Activated CD8-positive, alpha-beta T cell treated with anti-CD3 and anti-CD28 coated beads for 36 hours (primary cell): ENCODE results near the gene NOC2L. TPM values are rescaled to one million over a fixed set of nuclear protein-coding genes. Genes with fewer than 3 reads are reported as not detected.

ENCODE experiments used
- ATAC-seq: fragments of 200-7000 bp; cut with Tn5 transposase; one replicate; pipeline ENCODE4 v1.10.0; 2021; ENCODE audit warnings: mild to moderate bottlenecking, moderate library complexity
- CTCF ChIA-PET: fragments of 350-600 bp; sonication (Branson Sonifier 250); formaldehyde crosslinking; loops from one replicate; lab custom pipeline; 2021; ENCODE audit warnings: antibody characterized with exemption; lab: Charles Lee
- POLR2A ChIA-PET: fragments of 350-600 bp; sonication (Branson Sonifier 250); formaldehyde crosslinking; loops from one replicate; lab custom pipeline; 2021; ENCODE audit warnings: antibody characterized with exemption; lab: Charles Lee
- DNase-seq: peaks from one replicate; pipeline ENCODE4 v3.0.0-alpha.2; 2020
- H3K27ac Mint-ChIP-seq: one replicate; pipeline ENCODE4 v1.8.0; 2021; ENCODE audit warnings: mild to moderate bottlenecking, mixed read lengths
- H3K27me3 Mint-ChIP-seq: one replicate; pipeline ENCODE4 v1.8.0; 2021; ENCODE audit warnings: mixed read lengths
- H3K36me3 Mint-ChIP-seq: one replicate; pipeline ENCODE4 v1.8.0; 2021; ENCODE audit warnings: low read depth, mixed read lengths
- H3K4me1 Mint-ChIP-seq: one replicate; pipeline ENCODE4 v1.8.0; 2021; ENCODE audit warnings: low read depth, mixed read lengths
- H3K4me3 Mint-ChIP-seq: one replicate; pipeline ENCODE4 v1.8.0; 2021; ENCODE audit warnings: mild to moderate bottlenecking, moderate library complexity, mixed read lengths
- H3K9me3 Mint-ChIP-seq: one replicate; pipeline ENCODE4 v1.8.0; 2021; ENCODE audit warnings: mixed read lengths
- CTCF ChIP-seq: fragments of 200-600 bp; IDR thresholded peaks from one replicate; pipeline ENCODE4 v1.8.0; 2022; ENCODE audit warnings: antibody characterized with exemption, mild to moderate bottlenecking
- intact Hi-C: fragments of 100-400 bp; cut with micrococcal nuclease; formaldehyde crosslinking; loops from one replicate; pipeline ENCODE4 v1.10.0; 2022
- total RNA-seq, 2 experiments: library from RNA; stranded (reverse); gene quantifications; one replicate each; pipeline ENCODE4 v1.2.3, GENCODE V29; 2021

Gene NOC2L
- total RNA-seq, 2 experiments from 2014 or later: 138 to 139 TPM

DNA sequence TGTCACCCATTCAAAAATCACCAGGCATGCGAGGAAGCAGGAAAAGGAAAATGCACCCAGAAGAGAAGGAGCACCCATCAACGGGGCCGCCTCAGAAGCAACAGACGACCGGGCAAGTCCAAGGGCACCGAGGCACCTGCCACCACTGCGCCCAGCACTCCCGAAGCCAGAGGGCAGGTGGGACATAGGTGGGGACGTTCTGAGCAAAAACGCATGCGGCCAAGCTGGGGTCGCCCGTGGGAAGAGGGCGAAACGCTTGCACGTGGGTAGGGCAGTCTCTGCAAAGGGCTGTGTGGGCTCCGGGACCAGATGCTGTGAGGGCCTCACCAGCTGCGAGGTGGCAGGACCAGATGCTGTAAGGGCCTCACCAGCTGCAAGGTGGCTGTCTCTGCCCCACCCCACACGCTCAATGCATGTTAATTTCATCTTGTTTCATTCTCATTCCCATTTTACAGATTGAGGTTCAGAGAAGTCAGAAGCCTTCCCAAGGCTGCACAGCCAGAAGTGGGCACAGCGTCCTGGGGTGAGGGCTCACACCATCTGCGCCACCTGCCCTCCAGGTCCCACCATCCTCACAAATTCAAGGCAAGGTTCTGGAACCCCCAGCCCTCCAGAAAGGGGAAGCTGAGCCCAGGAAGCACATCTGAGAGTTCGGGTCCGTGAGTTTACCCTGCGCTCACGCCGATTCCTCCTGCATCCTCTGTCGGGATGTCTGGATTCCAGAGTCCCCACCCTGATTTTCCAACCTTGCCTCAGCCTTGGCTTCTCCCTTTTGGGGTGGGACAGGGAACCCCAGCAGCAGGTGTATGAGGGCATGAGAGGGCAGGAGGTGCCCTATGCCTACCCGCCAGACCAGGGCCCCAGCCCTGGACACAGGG, 43.5 kb downstream of the NOC2L start:
- intact Hi-C loops: no loop called here
- no peak for ATAC-seq
- H3K4me1 Mint-ChIP-seq: peaks cover 1% of the 10 kb centered on the region
- DNase-seq: peak; percentile 1
- no peak overlapping the region for H3K27ac Mint-ChIP-seq
- no peaks in the 10 kb centered on the region for H3K36me3 Mint-ChIP-seq
- peaks cover 24% of the 10 kb centered on the region for H3K27me3 Mint-ChIP-seq
- TF ChIP-seq CTCF: no peak
- H3K4me3 Mint-ChIP-seq: no peak overlapping the region
- ChIA-PET CTCF (interaction anchor here (1.1 kb wide), 1 partner anchor 10 kb away, joined by 3 read pairs; no protein-coding TSS in a partner anchor), POLR2A (interaction anchor here (0.9 kb wide), 1 partner anchor 10 kb away, joined by 3 read pairs; no protein-coding TSS in a partner anchor)
- H3K9me3 Mint-ChIP-seq: no peaks in the 10 kb centered on the region

- H3K27ac Mint-ChIP-seq: no peak overlapping the region
- no peak for ATAC-seq
- H3K27me3 Mint-ChIP-seq: peaks cover 22% of the 10 kb centered on the region
- POLR2A ChIA-PET: interaction anchor here (0.9 kb wide), 1 partner anchor 9 kb away, joined by 3 read pairs; no protein-coding TSS in a partner anchor
- H3K9me3 Mint-ChIP-seq: no peaks in the 10 kb centered on the region
- CTCF ChIA-PET: interaction anchor here (1.1 kb wide), 1 partner anchor 9 kb away, joined by 3 read pairs; no protein-coding TSS in a partner anchor
- no peak for TF ChIP-seq CTCF
- H3K36me3 Mint-ChIP-seq: no peaks in the 10 kb centered on the region
- no peak overlapping the region for H3K4me3 Mint-ChIP-seq
- DNase-seq: no peak
- intact Hi-C loops: no loop called here
- no peaks in the 10 kb centered on the region for H3K4me1 Mint-ChIP-seq
Observed at GRCh38 chr1:914891-915280, 44.2 kb downstream of the NOC2L start.

GRCh38 chr1:914131-914890, 44.7 kb downstream of the NOC2L start:
- ChIA-PET POLR2A (interaction anchor here (0.9 kb wide), 1 partner anchor 9 kb away, joined by 3 read pairs; no protein-coding TSS in a partner anchor), CTCF (no interaction called here)
- ATAC-seq (no peak), DNase-seq (peak; percentile 0)
- intact Hi-C loops: no loop called here
- Mint-ChIP-seq H3K27me3 (peaks cover 22% of the 10 kb centered on the region), H3K9me3 (no peaks in the 10 kb centered on the region), H3K4me1 (no peaks in the 10 kb centered on the region), H3K36me3 (no peaks in the 10 kb centered on the region), H3K27ac (no peak overlapping the region), H3K4me3 (no peak overlapping the region)
- TF ChIP-seq CTCF: no peak

DNA sequence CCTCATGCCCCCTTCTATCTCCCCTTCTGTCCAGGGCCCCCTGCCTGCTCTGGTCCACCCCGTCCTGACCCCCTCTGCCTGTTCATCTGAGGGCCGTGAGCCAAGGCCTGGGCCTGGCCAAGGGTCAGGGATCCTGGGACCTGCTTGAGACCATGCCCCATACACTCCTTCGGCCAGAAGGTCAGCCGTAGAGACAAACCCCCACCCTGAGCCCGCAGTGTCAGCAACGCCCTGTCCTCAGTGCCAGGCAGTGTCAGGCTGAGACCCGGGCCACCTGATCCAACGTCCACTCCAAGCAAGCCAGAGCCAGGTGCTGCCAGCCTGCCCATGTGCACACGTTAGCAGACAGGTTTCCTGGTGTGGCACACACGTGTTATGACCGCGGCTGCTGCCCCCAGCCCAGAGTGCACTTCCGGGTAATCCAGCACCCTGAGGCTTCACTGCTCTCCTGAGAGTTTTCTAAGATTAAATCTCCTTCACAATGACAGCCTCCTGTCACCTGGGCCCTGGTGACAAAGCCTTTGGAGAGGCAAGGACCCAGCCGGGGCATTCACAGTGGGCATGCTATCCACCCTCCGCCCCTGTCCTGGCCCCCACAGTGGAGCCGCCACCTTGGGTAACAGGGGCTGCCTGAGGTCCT, 45.4 kb downstream of the NOC2L start:
- intact Hi-C loops: no loop called here
- H3K4me3 Mint-ChIP-seq: no peak overlapping the region
- ATAC-seq: no peak
- H3K36me3 Mint-ChIP-seq: no peaks in the 10 kb centered on the region
- no peaks in the 10 kb centered on the region for H3K9me3 Mint-ChIP-seq
- DNase-seq: no peak
- H3K4me1 Mint-ChIP-seq: no peaks in the 10 kb centered on the region
- POLR2A ChIA-PET: interaction anchor here (0.6 kb wide), 1 partner anchor 363 kb away, joined by 4 read pairs; no protein-coding TSS in a partner anchor
- H3K27me3 Mint-ChIP-seq: peaks cover 20% of the 10 kb centered on the region
- no peak for TF ChIP-seq CTCF
- CTCF ChIA-PET: no interaction called here
- no peak overlapping the region for H3K27ac Mint-ChIP-seq
